Neural crest cell (in vitro differentiated cells): ENCODE results near the gene RXRB. TPM values are rescaled to one million over a fixed set of nuclear protein-coding genes. Genes with fewer than 3 reads are reported as not detected.

ENCODE experiments used
- DNase-seq: peaks from one replicate; pipeline ENCODE4 v3.0.0; 2021; ENCODE audit warnings: low read depth, mixed read lengths, low spot score
- H3K27ac Mint-ChIP-seq: one replicate; pipeline ENCODE4 v1.8.0; 2021; ENCODE audit warnings: mild to moderate bottlenecking, mixed read lengths; ENCODE audit not compliant: unreplicated experiment
- H3K27me3 Mint-ChIP-seq: 2 replicates; pipeline ENCODE4 v1.8.0; 2021; ENCODE audit warnings: low read depth, mild to moderate bottlenecking, mixed read lengths
- H3K36me3 Mint-ChIP-seq: 2 replicates; pipeline ENCODE4 v1.8.0; 2021; ENCODE audit warnings: low read depth, mild to moderate bottlenecking, mixed read lengths
- H3K4me1 Mint-ChIP-seq: 2 replicates; pipeline ENCODE4 v1.8.0; 2021; ENCODE audit warnings: mixed read lengths
- H3K4me3 Mint-ChIP-seq: one replicate; pipeline ENCODE4 v1.8.0; 2021; ENCODE audit warnings: mild to moderate bottlenecking, mixed read lengths
- H3K9me3 Mint-ChIP-seq: 2 replicates; pipeline ENCODE4 v1.8.0; 2021; ENCODE audit warnings: mixed read lengths
- total RNA-seq: library from RNA; stranded (reverse); gene quantifications from 2 replicates; pipeline ENCODE4 v1.2.1, GENCODE V29; 2021
- TF ChIP-seq, protein P1 (sequence below): fragments of 200-600 bp; sonication (generic); conservative IDR thresholded peaks from 2 replicates; pipeline ENCODE4 v1.5.0; 2021; ENCODE audit warnings: antibody characterized with exemption, mild to moderate bottlenecking

The RXRB gene
- total RNA-seq, 1 donor from 2014 or later = 33.1 TPM

DNA sequence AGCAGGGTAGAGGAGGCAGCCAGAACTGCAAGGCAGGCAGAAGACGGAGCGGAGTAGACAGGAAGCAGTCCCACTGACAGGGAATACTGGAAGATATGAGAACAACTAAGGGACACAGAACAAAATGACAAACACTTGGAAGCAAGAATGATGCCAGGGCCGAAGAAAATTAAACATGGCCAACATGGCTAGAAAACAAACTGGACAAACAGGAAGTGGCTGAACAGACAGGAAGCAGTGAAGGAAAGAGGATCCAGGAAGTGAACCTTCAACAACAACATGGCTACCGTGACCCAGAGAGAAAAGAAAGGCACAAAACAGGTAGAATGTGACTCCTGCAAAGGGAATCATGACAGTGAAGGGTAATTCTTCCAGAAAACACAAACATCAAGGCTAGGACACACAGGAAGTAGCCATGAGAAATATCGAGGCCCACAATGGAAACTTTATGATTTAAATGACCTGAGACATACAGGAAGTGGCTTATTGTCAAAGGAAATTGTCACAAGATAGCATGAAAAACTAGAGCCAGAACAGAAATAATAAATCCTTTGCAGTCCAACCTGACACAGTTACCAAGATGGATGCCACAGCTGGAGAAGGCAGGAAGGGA, 17.3 kb downstream of the RXRB start:
- Mint-ChIP-seq H3K36me3 (peaks cover 2% of the 10 kb centered on the region), H3K4me1 (peaks cover 5% of the 10 kb centered on the region), H3K4me3 (no peak overlapping the region), H3K9me3 (peaks cover 7% of the 10 kb centered on the region), H3K27ac (peak overlapping the region; percentile 51), H3K27me3 (peaks cover 16% of the 10 kb centered on the region)
- TF ChIP-seq, protein P1, sequence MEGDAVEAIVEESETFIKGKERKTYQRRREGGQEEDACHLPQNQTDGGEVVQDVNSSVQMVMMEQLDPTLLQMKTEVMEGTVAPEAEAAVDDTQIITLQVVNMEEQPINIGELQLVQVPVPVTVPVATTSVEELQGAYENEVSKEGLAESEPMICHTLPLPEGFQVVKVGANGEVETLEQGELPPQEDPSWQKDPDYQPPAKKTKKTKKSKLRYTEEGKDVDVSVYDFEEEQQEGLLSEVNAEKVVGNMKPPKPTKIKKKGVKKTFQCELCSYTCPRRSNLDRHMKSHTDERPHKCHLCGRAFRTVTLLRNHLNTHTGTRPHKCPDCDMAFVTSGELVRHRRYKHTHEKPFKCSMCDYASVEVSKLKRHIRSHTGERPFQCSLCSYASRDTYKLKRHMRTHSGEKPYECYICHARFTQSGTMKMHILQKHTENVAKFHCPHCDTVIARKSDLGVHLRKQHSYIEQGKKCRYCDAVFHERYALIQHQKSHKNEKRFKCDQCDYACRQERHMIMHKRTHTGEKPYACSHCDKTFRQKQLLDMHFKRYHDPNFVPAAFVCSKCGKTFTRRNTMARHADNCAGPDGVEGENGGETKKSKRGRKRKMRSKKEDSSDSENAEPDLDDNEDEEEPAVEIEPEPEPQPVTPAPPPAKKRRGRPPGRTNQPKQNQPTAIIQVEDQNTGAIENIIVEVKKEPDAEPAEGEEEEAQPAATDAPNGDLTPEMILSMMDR = no peak
- no peak for DNase-seq

DNA sequence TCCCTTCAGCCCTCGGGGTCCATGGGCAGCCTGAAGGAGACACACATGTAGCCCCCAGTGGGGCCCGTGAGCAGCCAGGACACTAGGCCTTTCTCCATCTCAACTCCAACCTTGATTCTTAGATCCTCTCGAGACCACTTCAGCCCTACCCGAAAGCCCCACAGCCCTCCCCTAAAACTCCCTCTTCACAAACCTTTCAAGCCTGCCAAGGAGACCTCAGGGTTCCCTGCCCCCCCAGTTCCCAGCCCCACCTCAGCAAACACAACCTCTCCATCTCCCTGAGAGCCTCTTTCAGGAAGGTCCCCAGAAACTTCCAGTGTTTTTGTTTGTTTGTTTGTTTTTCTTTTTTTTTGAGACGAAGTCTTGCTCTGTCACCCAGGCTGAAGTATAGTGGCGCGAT, 19.3 kb downstream of the RXRB start:
- no peak overlapping the region for H3K27ac Mint-ChIP-seq
- H3K4me3 Mint-ChIP-seq = no peak overlapping the region
- H3K27me3 Mint-ChIP-seq = peaks cover 3% of the 10 kb centered on the region
- peaks cover 5% of the 10 kb centered on the region for H3K4me1 Mint-ChIP-seq
- peaks cover 7% of the 10 kb centered on the region for H3K9me3 Mint-ChIP-seq
- no peak for DNase-seq
- H3K36me3 Mint-ChIP-seq = peaks cover 2% of the 10 kb centered on the region
- TF ChIP-seq, protein P1 = no peak

DNA sequence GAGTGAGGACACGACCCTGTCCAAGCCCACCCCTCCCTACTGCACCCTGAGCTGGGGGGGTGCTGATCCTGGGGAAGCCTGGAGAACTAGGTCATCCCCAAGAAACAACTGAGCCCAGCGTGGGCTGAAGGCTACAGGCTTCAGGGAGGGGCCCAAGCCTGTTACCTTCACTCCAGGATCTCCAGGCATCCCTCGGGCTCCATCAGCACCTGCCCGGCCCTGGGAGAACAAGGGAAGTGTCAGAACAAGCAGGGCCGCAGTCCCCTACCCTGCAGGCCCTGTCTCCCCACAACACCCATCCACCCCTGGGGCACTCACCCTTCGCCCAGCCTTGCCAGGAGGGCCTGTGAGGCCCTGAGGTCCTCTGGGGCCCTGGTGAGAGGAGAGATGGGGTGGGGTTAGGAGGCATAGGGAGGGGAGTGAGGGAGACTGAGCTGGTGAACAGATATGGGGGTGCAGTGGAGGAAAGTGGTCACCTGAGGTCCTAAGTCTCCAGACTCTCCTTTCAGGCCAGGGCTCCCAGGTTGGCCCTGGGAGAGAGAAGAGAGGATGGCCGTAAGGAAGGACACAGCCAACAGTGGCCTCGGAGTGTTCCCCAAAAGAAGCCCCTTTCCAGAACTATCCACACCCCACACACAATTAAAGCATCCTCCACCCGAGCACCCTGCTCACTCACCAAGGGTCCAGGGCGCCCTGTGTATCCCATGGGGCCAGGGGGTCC, 21.6 kb downstream of the RXRB start:
- Mint-ChIP-seq H3K27me3 (no peaks in the 10 kb centered on the region), H3K4me3 (no peak overlapping the region), H3K27ac (no peak overlapping the region)

DNA sequence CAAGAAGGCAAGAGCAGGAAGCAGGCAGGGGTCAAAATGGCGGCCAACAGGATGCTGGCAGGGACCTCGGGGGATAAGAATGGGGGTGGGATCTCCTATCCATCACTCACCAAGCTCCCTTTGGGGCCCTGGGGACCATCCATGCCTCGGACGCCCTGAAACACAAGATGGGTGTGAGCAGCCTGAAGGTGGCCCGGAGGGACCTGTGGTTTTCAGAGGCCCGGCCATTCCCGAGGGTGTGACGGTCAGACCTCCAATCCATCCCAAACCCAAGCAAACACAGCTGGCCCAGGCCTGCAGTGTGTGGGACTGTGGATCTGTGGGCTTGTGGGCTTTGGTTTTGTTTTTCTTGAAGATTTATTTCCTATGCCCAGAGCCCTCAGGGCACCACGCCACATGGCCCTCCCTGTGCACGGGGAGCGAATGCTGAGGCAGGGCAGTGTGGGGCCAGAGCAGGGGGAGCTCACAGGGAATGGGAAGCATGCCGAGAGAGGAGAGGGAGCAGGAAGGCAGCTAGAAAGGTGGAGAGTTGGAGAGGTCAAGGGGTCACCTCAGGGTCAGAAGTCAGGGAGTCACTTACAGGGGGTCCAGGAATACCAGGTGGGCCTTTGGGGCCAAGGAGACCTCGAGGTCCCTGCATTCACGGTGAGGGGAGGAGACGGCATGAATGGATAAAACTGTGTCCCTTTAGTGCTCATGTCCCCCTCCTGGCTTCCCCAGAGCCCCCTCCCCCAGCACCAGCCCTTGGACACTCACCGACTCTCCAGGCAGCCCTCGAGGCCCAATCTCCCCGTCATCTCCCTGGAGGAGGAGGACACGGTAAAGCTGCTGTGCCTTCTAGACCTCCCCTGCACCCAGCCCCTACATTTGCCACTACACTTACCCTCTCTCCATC, 22.7 kb downstream of the RXRB start:
- TF ChIP-seq, protein P1 = no peak
- no peaks in the 10 kb centered on the region for H3K36me3 Mint-ChIP-seq
- no peak overlapping the region for H3K27ac Mint-ChIP-seq
- no peaks in the 10 kb centered on the region for H3K4me1 Mint-ChIP-seq
- no peak overlapping the region for H3K4me3 Mint-ChIP-seq
- DNase-seq = no peak
- H3K27me3 Mint-ChIP-seq = no peaks in the 10 kb centered on the region
- H3K9me3 Mint-ChIP-seq = no peaks in the 10 kb centered on the region

More for the DNA sequence above, 21.6 kb downstream of the RXRB start:
- DNase-seq = no peak
- TF ChIP-seq, protein P1 = no peak
- peaks cover 5% of the 10 kb centered on the region for H3K4me1 Mint-ChIP-seq
- H3K36me3 Mint-ChIP-seq = no peaks in the 10 kb centered on the region
- H3K9me3 Mint-ChIP-seq = peaks cover 4% of the 10 kb centered on the region

DNA sequence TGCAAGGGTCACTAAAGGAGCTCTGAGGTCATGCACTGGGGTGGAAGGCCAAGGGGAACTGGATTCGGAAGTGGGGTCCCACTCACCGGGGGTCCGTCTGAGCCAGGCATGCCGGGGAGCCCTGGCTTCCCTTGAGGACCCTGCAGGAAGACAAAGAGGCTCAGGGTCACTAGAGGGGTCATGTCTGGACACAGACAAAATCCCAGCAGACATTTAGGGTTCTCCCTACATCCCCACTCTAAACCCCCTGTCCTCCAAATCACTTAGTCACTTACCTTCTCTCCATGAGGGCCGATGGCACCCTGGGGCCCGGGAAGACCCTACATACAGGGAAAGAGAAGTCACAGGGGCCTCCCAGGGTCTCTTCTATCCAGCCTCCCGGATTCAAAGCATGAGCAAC, 23.6 kb downstream of the RXRB start:
- TF ChIP-seq, protein P1 = no peak
- no peak for DNase-seq
- no peaks in the 10 kb centered on the region for H3K27me3 Mint-ChIP-seq
- no peaks in the 10 kb centered on the region for H3K9me3 Mint-ChIP-seq
- no peaks in the 10 kb centered on the region for H3K4me1 Mint-ChIP-seq
- H3K36me3 Mint-ChIP-seq = no peaks in the 10 kb centered on the region
- no peak overlapping the region for H3K4me3 Mint-ChIP-seq
- H3K27ac Mint-ChIP-seq = no peak overlapping the region
